T-cell (primary cell): ENCODE measurements around the gene CACNA1E. TPM values are rescaled to one million over a fixed set of nuclear protein-coding genes. Genes with fewer than 3 reads are reported as not detected.
"Not testable (repeated sequence)": the region's sequence is repeated elsewhere in the genome, so short reads cannot be mapped to it uniquely, and the experiment has no call there.

ENCODE experiments used
- ATAC-seq, 4 experiments: fragments of 200-7000 bp in 3 of 4; fragments of 150-1000 bp in 1 of 4; cut with Tn5 transposase; replicated peaks in 1 of 4; 1 replicate in 3 of 4; 2 replicates in 1 of 4; pipeline ENCODE4 v1.10.0; 2021; ENCODE audit warnings: moderate library complexity in 3 of 4, mild to moderate bottlenecking in 2 of 4, moderate number of reproducible peaks in 1 of 4
- CTCF ChIA-PET, 2 donors: fragments of 300-600 bp; sonication (Branson Sonifier 250); formaldehyde crosslinking; loops; one replicate each; lab custom pipeline; 2022; ENCODE audit warnings: antibody characterized with exemption in 2 of 2; lab: Charles Lee
- POLR2A ChIA-PET, 2 donors: fragments of 300-600 bp; sonication (Branson Sonifier 250); formaldehyde crosslinking; loops; one replicate each; lab custom pipeline; 2022; ENCODE audit warnings: antibody characterized with exemption in 2 of 2; lab: Charles Lee
- DNase-seq, 35 experiments: peaks; one replicate each; pipeline versions ENCODE4 v3.0.0 to v3.0.0-alpha.2; 2013 to 2023
- H3K27ac ChIP-seq: one replicate; pipeline ENCODE4 v1.5.1; 2013; ENCODE audit warnings: low read length
- H3K27me3 ChIP-seq, 2 experiments: replicated peaks in 1 of 2; 1 replicate in 1 of 2; 2 replicates in 1 of 2; pipeline versions ENCODE4 v1.6.1 to v1.7.0; 2013; ENCODE audit warnings: low read length in 1 of 2, mixed read lengths in 1 of 2; ENCODE audit not compliant: control insufficient read depth in 2 of 2, insufficient read depth in 2 of 2; ENCODE audit errors: extremely low read depth in 1 of 2
- H3K36me3 ChIP-seq, 2 donors: 1 replicate in 1 of 2; 2 replicates in 1 of 2; pipeline versions ENCODE4 v1.6.1 to v1.7.0; 2013; ENCODE audit warnings: low read length in 1 of 2; ENCODE audit not compliant: control insufficient read depth in 2 of 2, insufficient read depth in 1 of 2; ENCODE audit errors: extremely low read depth in 1 of 2
- H3K4me1 ChIP-seq, 2 experiments: 1 replicate in 1 of 2; 2 replicates in 1 of 2; pipeline versions ENCODE4 v1.6.1 to v1.7.0; 2013; ENCODE audit warnings: low read length in 2 of 2, mixed read lengths in 1 of 2; ENCODE audit not compliant: insufficient read depth in 2 of 2, control insufficient read depth in 1 of 2; ENCODE audit errors: extremely low read depth in 1 of 2
- H3K4me3 ChIP-seq, 2 donors: 1 replicate in 1 of 2; 2 replicates in 1 of 2; pipeline versions ENCODE4 v1.5.1 to v1.7.0; 2013; ENCODE audit warnings: mild to moderate bottlenecking in 2 of 2, low read length in 1 of 2, moderate library complexity in 1 of 2; ENCODE audit not compliant: control insufficient read depth in 1 of 2; ENCODE audit errors: extremely low read depth in 1 of 2
- H3K9me3 ChIP-seq: 2 replicates; pipeline ENCODE4 v1.7.0; 2013
- H3K27ac Mint-ChIP-seq, 2 donors: one replicate each; pipeline ENCODE4 v1.8.0; 2020 to 2021; ENCODE audit warnings: mild to moderate bottlenecking in 2 of 2, mixed read lengths in 2 of 2
- H3K27me3 Mint-ChIP-seq, 2 donors: one replicate each; pipeline ENCODE4 v1.8.0; 2021 to 2022; ENCODE audit warnings: mixed read lengths in 2 of 2
- H3K36me3 Mint-ChIP-seq: one replicate; pipeline ENCODE4 v1.8.0; 2021; ENCODE audit warnings: mixed read lengths
- H3K4me1 Mint-ChIP-seq, 3 donors: one replicate each; pipeline ENCODE4 v1.8.0; 2020 to 2022; ENCODE audit warnings: mixed read lengths in 3 of 3, mild to moderate bottlenecking in 1 of 3
- H3K4me3 Mint-ChIP-seq, 3 donors: one replicate each; pipeline ENCODE4 v1.8.0; 2020 to 2022; ENCODE audit warnings: mild to moderate bottlenecking in 3 of 3, mixed read lengths in 3 of 3, moderate library complexity in 3 of 3
- H3K9me3 Mint-ChIP-seq, 3 donors: one replicate each; pipeline ENCODE4 v1.8.0; 2020 to 2022; ENCODE audit warnings: mixed read lengths in 3 of 3
- WGBS: methylation state at CpG from one replicate; pipeline ENCODE4 v1.1.5; 2013; ENCODE audit warnings: missing lambda C conversion rate; ENCODE audit not compliant: insufficient coverage; 5-methylcytosine and 5-hydroxymethylcytosine counted together
- total RNA-seq, 35 experiments: library from RNA in 6 of 35; stranded (reverse) in 6 of 35; fragments of 120-200 nt in 1 of 35; gene quantifications; one replicate each; pipeline versions ENCODE4 v1.2.1 to v1.2.4 and lab custom pipeline; 2013 to 2026

CACNA1E gene
- total RNA-seq, 5 donors from 2014 or later (not counting 1 experiment from before 2014, with no cell fraction given) = 0.03 to 0.10 (median 0.03) TPM; not detected in 2

DNA sequence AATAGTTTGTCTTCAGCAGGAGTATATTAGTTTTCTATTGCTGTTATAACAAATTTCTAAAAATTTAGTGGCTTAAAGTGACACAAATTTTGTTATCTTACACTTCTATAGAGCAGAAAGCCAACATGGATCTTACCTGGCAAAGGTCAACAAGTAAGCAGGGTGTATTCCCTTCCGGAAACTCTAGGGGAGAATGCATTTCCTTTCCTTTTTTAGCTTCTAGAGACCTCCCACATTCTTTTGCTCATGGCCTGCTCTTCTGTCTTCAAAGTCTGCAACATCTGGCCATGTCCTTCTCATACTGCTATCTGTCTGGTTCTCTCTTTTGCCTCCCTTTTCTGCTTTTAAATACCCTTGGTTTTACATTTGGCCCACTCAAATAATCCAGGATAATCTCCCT, 335.6 kb downstream of the CACNA1E start:
- CTCF ChIA-PET = no interaction called here

DNA sequence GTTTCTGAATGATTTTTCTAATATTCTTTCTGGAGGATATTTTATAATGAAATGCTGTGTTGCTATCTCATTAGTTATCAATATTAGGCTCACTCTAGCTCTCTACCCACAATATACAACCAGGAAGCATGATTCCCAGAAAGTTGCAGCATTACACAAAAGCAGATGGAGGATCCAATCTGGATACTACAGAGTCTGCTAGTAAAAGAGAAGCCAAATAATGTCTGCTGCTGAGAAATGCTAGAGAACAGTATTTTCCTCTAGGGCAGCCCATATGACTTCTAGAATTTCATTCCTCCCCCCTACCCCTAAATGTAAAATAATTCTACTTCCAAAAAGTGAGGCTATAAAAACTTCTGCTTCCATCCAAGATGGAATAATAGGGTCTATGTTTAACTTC, 338.4 kb downstream of the CACNA1E start:
- Mint-ChIP-seq H3K4me1 (no peaks in the 10 kb centered on the region), H3K36me3 (no peaks in the 10 kb centered on the region), H3K27ac (no peak overlapping the region), H3K9me3 (peaks cover 6 to 10% (median 10%) of the 10 kb centered on the region in 3 donors), H3K4me3 (no peak overlapping the region), H3K27me3 (peaks cover 10 to 30% of the 10 kb centered on the region in 2 donors)
- DNase-seq (no peak), ATAC-seq (no peak)
- Histone ChIP-seq H3K36me3 (no peaks in the 10 kb centered on the region), H3K4me3 (no peak overlapping the region), H3K27me3 (no peaks in the 10 kb centered on the region), H3K27ac (no peak overlapping the region), H3K9me3 (no peaks in the 10 kb centered on the region), H3K4me1 (no peaks in the 10 kb centered on the region)
- POLR2A ChIA-PET = no interaction called here
- CTCF ChIA-PET = interaction anchor here in 1 of 2 donors (0.6 kb wide), 1 partner anchor 57 kb away, joined by 3 read pairs; no protein-coding TSS in a partner anchor

More for the DNA sequence above, 335.6 kb downstream of the CACNA1E start:
- H3K27me3 ChIP-seq = no peaks in the 10 kb centered on the region
- DNase-seq (no peak), ATAC-seq (no peak)
- H3K36me3 ChIP-seq = no peaks in the 10 kb centered on the region
- WGBS = no CpG with 5 or more reads among the region's 1 CpG
- H3K4me3 Mint-ChIP-seq = no peak overlapping the region
- no peak overlapping the region for H3K27ac ChIP-seq
- H3K36me3 Mint-ChIP-seq = no peaks in the 10 kb centered on the region
- H3K9me3 Mint-ChIP-seq = peaks cover 0 to 3% (median 3%) of the 10 kb centered on the region in 3 donors
- POLR2A ChIA-PET = no interaction called here
- no peak overlapping the region for H3K4me3 ChIP-seq
- H3K4me1 Mint-ChIP-seq = no peaks in the 10 kb centered on the region
- H3K27me3 Mint-ChIP-seq = peaks cover 9 to 30% of the 10 kb centered on the region in 2 donors
- no peak overlapping the region for H3K27ac Mint-ChIP-seq
- no peaks in the 10 kb centered on the region for H3K4me1 ChIP-seq
- no peaks in the 10 kb centered on the region for H3K9me3 ChIP-seq

DNA sequence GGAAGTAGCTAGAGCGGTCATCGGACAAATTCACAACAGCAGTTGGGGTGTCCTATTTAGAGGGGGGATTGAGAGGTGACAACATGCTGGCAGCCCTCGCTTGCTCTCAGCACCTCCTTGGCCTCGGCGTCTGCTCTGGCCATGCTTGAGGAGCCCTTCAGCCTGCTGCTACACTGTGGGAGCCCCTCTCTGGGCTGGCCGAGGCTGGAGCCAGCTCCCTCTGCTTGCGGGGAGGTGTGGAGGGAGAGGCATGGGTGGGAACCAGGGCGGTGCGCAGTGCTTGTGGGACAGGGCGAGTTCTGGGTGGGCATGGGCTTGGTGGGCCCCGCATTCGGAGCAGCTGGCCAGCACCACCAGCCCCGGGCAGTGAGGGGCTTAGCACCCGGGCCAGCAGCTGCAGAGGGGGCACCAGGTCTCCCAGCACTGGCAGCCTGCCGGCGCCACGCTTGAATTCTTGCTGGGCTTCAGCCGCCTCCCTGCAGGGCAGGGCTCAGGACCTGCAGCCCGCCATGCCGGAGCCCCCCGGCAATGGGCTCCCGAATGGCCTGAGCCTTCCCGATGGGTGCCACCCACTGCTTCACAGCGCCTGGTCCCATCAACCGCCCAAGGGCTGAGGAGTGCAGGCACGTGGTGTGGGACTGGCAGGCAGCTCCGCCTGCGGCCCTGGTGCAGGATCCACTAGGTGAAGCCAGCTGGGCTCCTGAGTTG, 349.0 kb downstream of the CACNA1E start:
- H3K4me1 ChIP-seq, DNase-seq, H3K27ac Mint-ChIP-seq, POLR2A ChIA-PET, H3K36me3 Mint-ChIP-seq, H3K36me3 ChIP-seq, CTCF ChIA-PET, H3K4me1 Mint-ChIP-seq, H3K27ac ChIP-seq, H3K4me3 Mint-ChIP-seq, H3K27me3 ChIP-seq, ATAC-seq, H3K9me3 ChIP-seq, H3K4me3 ChIP-seq: not testable (repeated sequence)
- WGBS = 92% methylated on average over 25 of the region's 28 CpGs
- H3K27me3 Mint-ChIP-seq = peaks cover 9 to 13% of the 10 kb centered on the region in 2 donors
- H3K9me3 Mint-ChIP-seq = peaks cover 7 to 22% (median 15%) of the 10 kb centered on the region in 3 donors

DNA sequence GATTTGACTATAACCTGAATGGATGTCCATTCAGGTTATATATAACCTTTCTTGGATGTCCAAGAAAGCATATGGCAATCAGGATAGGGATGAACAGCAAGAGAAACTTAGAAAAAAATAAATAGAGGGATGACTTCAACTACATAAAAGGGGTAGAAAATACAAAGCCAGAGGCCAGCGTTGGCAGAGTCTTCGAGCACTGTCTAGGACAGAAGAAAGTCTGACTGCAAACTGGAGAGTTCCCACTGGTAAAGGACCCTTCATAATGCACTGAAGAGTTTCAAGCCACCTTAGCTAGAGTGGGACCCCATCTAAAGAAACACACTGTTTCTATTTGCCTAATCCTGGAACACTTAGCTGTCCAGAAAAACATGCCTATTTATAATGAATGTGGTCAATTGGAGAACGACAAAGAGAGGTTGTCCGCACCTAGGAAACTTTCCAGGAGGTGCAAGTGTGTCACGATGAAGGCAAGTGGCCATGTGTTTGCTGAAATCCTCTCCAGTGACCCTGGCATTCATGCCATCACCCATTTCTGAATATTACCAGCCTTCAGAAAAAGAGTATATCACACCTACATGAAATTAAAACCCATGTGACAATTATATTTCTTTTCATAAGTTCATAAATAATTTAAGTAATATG, 362.8 kb downstream of the CACNA1E start:
- no peak for ATAC-seq
- Mint-ChIP-seq H3K4me1 (no peaks in the 10 kb centered on the region), H3K9me3 (peaks cover 0 to 5% (median 0%) of the 10 kb centered on the region in 3 donors), H3K36me3 (no peaks in the 10 kb centered on the region), H3K27me3 (peaks cover 13 to 21% of the 10 kb centered on the region in 2 donors), H3K4me3 (no peak overlapping the region), H3K27ac (no peak overlapping the region)
- POLR2A ChIA-PET = no interaction called here
- Histone ChIP-seq H3K4me3 (no peak overlapping the region), H3K27me3 (peaks cover 0 to 8% of the 10 kb centered on the region in 2 experiments), H3K36me3 (no peaks in the 10 kb centered on the region), H3K27ac (no peak overlapping the region), H3K9me3 (no peaks in the 10 kb centered on the region), H3K4me1 (no peaks in the 10 kb centered on the region)
- WGBS = 92% methylated on average over 4 of the region's 5 CpGs
- CTCF ChIA-PET = no interaction called here
- no peak for DNase-seq

DNA sequence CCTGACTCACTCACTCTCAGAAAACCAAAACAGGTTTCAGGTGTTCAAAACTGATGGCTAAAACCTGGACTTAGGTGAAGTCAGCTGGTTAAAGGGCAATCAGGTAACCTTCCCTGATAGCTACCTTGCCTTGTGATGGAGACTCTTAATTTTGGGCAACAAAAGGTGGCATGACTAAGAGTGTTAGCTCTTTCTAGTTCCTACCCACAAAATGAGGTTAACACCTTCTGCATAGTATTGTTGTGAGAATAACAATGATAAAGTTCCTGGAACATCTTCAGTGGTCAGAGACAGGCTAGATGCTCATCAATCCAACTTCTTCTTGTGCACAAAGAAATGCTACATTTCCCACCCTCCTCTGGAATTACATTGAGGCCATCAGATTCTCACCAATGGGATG, 363.4 kb downstream of the CACNA1E start:
- Histone ChIP-seq H3K9me3 (no peaks in the 10 kb centered on the region), H3K27ac (no peak overlapping the region), H3K36me3 (no peaks in the 10 kb centered on the region), H3K4me1 (no peaks in the 10 kb centered on the region), H3K4me3 (no peak overlapping the region), H3K27me3 (peaks cover 0 to 8% of the 10 kb centered on the region in 2 experiments)
- no peak for DNase-seq
- CTCF ChIA-PET = no interaction called here
- H3K27ac Mint-ChIP-seq = no peak overlapping the region
- ATAC-seq = no peak
- no peaks in the 10 kb centered on the region for H3K36me3 Mint-ChIP-seq
- H3K9me3 Mint-ChIP-seq = peaks cover 0 to 6% (median 0%) of the 10 kb centered on the region in 3 donors
- POLR2A ChIA-PET = no interaction called here
- no peak overlapping the region for H3K4me3 Mint-ChIP-seq
- no peaks in the 10 kb centered on the region for H3K4me1 Mint-ChIP-seq
- peaks cover 13 to 21% of the 10 kb centered on the region in 2 donors for H3K27me3 Mint-ChIP-seq

DNA sequence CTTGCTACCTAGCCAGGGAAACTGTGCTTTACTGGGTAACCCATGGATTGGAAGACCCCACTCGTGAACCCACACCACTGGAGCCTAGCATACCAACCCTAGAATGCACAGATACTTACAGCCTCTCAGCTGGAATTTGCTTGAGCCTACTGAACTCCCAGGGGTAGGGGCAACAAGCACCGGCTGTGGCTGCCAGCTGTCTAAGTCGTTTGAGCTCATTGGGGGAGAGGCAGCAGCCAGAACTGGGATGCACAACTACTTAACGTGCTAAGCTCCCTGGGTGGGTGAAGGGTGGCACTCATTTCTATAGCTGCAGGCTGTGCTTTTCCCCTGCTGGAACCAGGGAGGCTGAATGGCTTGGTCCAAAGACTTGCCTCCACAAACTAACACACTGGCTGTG, 365.8 kb downstream of the CACNA1E start:
- Histone ChIP-seq H3K4me1 (no peaks in the 10 kb centered on the region), H3K27ac (no peak overlapping the region), H3K36me3 (no peaks in the 10 kb centered on the region), H3K27me3 (peaks cover 0 to 8% of the 10 kb centered on the region in 2 experiments), H3K4me3 (no peak overlapping the region), H3K9me3 (no peaks in the 10 kb centered on the region)
- no peak overlapping the region for H3K27ac Mint-ChIP-seq
- WGBS = 50% methylated on average over 4 of the region's 4 CpGs
- ATAC-seq = no peak
- ChIA-PET CTCF (no interaction called here), POLR2A (no interaction called here)
- peaks cover 0 to 16% (median 10%) of the 10 kb centered on the region in 3 donors for H3K9me3 Mint-ChIP-seq
- peaks cover 10 to 17% of the 10 kb centered on the region in 2 donors for H3K27me3 Mint-ChIP-seq
- no peaks in the 10 kb centered on the region for H3K36me3 Mint-ChIP-seq
- H3K4me1 Mint-ChIP-seq = no peaks in the 10 kb centered on the region
- H3K4me3 Mint-ChIP-seq = no peak overlapping the region
- no peak for DNase-seq
